AG04449 (cell line): ENCODE results near the gene NEU2.

Experiments used
- CTCF ChIA-PET: fragments of 350-600 bp; formaldehyde crosslinking; extraction: SDS; loops from one replicate; lab custom pipeline; 2021; ENCODE audit warnings: antibody characterized with exemption; lab: Yijun Ruan, JAX
- POLR2A ChIA-PET: fragments of 400-600, 350-600 bp; formaldehyde crosslinking; extraction: SDS; loops from one replicate; lab custom pipeline; 2020; ENCODE audit warnings: antibody characterized with exemption, inconsistent platforms; lab: Yijun Ruan, JAX
- DNase-seq: peaks from one replicate; pipeline ENCODE4 v3.0.0-alpha.2; 2010; ENCODE audit warnings: low read depth, low spot score
- H3K4me3 ChIP-seq: 2 replicates; pipeline ENCODE4 v1.5.1; 2011; ENCODE audit warnings: low read depth, mild to moderate bottlenecking, control low read depth, low read length
- CTCF ChIP-seq: IDR thresholded peaks from one replicate; pipeline ENCODE4 v1.5.1; 2011; ENCODE audit warnings: mild to moderate bottlenecking, moderate library complexity, low read length, control low read depth, inconsistent platforms; ENCODE audit not compliant: insufficient read depth; ENCODE audit errors: missing control alignments

Gene NEU2

GRCh38 chr2:233035426-233036161, 3.1 kb downstream of the NEU2 start:
- ChIA-PET POLR2A (interaction anchor here (0.5 kb wide), 1 partner anchor 19 kb away, joined by 4 read pairs; no protein-coding TSS in a partner anchor), CTCF (interaction anchor here (7.8 kb wide), 1 partner anchor 18 kb away, joined by 52 read pairs; no protein-coding TSS in a partner anchor)
- no peak for TF ChIP-seq CTCF
- no peak overlapping the region for H3K4me3 ChIP-seq
- DNase-seq = no peak

GRCh38 chr2:233036162-233036838, 3.8 kb downstream of the NEU2 start:
- H3K4me3 ChIP-seq = no peak overlapping the region
- DNase-seq = no peak
- ChIA-PET POLR2A (no interaction called here), CTCF (interaction anchor here (1.3 kb wide), 1 partner anchor 18 kb away, joined by 3 read pairs; no protein-coding TSS in a partner anchor)
- no peak for TF ChIP-seq CTCF

GRCh38 chr2:233037078-233037477, 4.6 kb downstream of the NEU2 start:
- no peak for TF ChIP-seq CTCF
- DNase-seq = no peak
- H3K4me3 ChIP-seq = no peak overlapping the region
- CTCF ChIA-PET = interaction anchor here (0.6 to 1.3 kb wide), 2 partner anchors 17 to 340 kb away, joined by 3 read pairs; no protein-coding TSS in a partner anchor
- POLR2A ChIA-PET = no interaction called here

- CTCF ChIA-PET = no interaction called here
- TF ChIP-seq CTCF = no peak
- no peak for DNase-seq
- H3K4me3 ChIP-seq = no peak overlapping the region
- POLR2A ChIA-PET = no interaction called here
Measured at GRCh38 chr2:233039212-233039845, 6.9 kb downstream of the NEU2 start.

- TF ChIP-seq CTCF = no peak
- ChIA-PET POLR2A (no interaction called here), CTCF (interaction anchor here (0.8 to 2.1 kb wide), 2 partner anchors 13 to 15 kb away, joined by 4 to 7 read pairs; no protein-coding TSS in a partner anchor)
- H3K4me3 ChIP-seq = no peak overlapping the region
- no peak for DNase-seq
Measured at GRCh38 chr2:233039846-233040530, 7.5 kb downstream of the NEU2 start.
